Brain microvascular endothelial cell (primary cell): ENCODE measurements around the gene LIN37.

Experiments
- DNase-seq: peaks from one replicate; pipeline ENCODE4 v3.0.0-alpha.2; 2020
- H3K27ac ChIP-seq: fragments of 250-450 bp; sonication (Bioruptor Pico); 2 replicates; pipeline ENCODE4 v1.5.1; 2020; ENCODE audit warnings: mild to moderate bottlenecking, moderate library complexity
- H3K27me3 ChIP-seq: fragments of 250-450 bp; sonication (Bioruptor Pico); replicated peaks from 2 replicates; pipeline ENCODE4 v1.5.1; 2020; ENCODE audit warnings: mild to moderate bottlenecking
- H3K36me3 ChIP-seq: fragments of 250-450 bp; sonication (Bioruptor Pico); replicated peaks from 2 replicates; pipeline ENCODE4 v1.5.1; 2020; ENCODE audit warnings: mild to moderate bottlenecking
- H3K4me3 ChIP-seq: 2 replicates; pipeline ENCODE4 v1.5.1; 2011; ENCODE audit warnings: low read depth, mild to moderate bottlenecking, control low read depth, low read length, moderate library complexity
- in situ Hi-C: cut with HindIII; loops from 2 replicates; pipeline ENCODE4 v1.10.0; 2017; ENCODE audit warnings: low sequenced_read_pairs, low pct_ligation_motif_present
- TF ChIP-seq, protein P1 (sequence below): IDR thresholded peaks from 2 replicates; pipeline ENCODE4 v1.5.1; 2011; ENCODE audit warnings: low read depth, mild to moderate bottlenecking, moderate library complexity, low read length, control low read depth, inconsistent platforms; ENCODE audit errors: missing control alignments

The LIN37 gene

GRCh38 chr19:35782589-35782988, 34.2 kb downstream of the LIN37 start:
- Histone ChIP-seq H3K27ac (no peak overlapping the region), H3K27me3 (no peaks in the 10 kb centered on the region), H3K36me3 (no peaks in the 10 kb centered on the region), H3K4me3 (no peak overlapping the region)
- in situ Hi-C loops = no loop called here
- TF ChIP-seq, protein P1, sequence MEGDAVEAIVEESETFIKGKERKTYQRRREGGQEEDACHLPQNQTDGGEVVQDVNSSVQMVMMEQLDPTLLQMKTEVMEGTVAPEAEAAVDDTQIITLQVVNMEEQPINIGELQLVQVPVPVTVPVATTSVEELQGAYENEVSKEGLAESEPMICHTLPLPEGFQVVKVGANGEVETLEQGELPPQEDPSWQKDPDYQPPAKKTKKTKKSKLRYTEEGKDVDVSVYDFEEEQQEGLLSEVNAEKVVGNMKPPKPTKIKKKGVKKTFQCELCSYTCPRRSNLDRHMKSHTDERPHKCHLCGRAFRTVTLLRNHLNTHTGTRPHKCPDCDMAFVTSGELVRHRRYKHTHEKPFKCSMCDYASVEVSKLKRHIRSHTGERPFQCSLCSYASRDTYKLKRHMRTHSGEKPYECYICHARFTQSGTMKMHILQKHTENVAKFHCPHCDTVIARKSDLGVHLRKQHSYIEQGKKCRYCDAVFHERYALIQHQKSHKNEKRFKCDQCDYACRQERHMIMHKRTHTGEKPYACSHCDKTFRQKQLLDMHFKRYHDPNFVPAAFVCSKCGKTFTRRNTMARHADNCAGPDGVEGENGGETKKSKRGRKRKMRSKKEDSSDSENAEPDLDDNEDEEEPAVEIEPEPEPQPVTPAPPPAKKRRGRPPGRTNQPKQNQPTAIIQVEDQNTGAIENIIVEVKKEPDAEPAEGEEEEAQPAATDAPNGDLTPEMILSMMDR = no peak
- DNase-seq = no peak

DNA sequence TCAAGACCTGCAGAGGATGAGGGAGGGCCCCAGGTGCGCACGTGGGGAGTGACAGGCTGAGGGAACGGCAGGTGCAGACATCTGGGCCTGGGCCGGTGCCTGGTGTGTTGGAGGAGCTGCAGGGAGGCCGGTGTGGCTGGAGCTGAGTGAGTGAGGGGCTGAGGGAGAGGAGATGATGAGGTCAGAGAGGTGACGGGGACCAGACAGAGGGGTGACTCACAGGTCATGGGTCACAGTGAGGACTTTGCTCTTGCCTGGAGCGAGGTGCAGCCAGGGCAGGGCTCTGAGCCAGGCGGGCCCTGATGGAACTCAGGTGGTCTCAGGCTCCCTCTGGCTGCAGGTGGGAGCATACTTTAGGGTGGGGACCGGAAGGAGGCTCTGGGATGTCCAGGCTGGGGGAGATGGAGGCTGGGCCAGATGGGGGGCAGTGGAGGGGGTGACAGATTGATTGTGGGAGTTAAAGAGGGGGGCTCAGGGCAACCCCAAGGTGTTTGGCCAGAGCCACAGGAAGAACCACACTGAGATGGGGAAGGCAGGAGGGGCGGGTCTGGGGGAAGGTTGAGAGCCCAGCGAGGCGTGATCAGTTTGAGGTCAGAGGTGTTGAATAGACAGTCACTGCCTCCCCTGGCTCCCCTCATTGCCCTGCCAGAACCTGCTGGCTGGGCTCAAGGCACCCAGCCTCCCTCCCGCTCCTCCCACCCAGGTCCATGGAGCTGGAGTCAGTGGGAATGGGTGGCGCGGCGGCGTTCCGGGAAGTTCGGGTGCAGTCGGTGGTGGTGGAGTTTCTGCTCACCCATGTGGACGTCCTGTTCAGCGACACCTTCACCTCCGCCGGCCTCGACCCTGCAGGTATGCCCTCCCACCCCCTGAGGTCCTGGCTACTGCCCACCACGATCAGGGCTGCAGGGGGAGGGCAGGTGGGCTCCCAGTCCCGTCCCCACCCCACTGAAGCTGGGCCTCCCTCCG, 35.4 kb downstream of the LIN37 start:
- H3K27ac ChIP-seq = no peak overlapping the region
- TF ChIP-seq, protein P1 = peak; percentile 17
- no peaks in the 10 kb centered on the region for H3K27me3 ChIP-seq
- no peak overlapping the region for H3K4me3 ChIP-seq
- no peak for DNase-seq
- no peaks in the 10 kb centered on the region for H3K36me3 ChIP-seq
- in situ Hi-C loops = no loop called here

DNA sequence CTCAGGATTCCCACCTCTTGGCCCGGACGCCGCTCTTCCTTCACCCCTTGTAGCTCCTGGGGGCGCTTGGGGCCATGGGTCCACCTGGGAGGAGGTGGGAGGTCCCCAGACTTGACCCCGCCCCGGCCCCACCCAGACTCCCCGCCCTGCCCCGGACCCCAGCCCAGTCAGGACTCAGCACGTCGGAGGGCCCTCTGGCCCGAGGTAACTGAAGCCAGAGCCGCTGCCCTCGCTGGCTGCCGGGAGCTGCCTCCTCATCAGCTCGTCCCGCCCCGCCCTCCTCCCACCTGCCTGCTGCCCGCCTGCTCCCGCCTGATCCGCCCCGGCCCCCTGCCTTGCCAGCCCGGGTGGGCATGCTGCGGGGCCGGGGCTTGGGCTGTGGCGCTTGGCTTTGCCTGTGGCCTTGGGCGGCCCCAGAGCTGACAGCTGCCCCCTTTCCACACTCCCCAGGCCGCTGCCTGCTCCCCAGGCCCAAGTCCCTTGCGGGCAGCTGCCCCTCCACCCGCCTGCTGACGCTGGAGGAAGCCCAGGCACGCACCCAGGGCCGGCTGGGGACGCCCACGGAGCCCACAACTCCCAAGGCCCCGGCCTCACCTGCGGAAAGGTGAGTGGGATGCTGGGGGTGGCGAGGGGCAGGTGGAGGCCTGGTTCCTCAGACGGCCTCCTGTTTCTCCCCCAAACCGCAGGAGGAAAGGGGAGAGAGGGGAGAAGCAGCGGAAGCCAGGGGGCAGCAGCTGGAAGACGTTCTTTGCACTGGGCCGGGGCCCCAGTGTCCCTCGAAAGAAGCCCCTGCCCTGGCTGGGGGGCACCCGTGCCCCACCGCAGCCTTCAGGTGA, 36.3 kb downstream of the LIN37 start:
- H3K36me3 ChIP-seq = no peaks in the 10 kb centered on the region
- no peaks in the 10 kb centered on the region for H3K27me3 ChIP-seq
- H3K4me3 ChIP-seq = no peak overlapping the region
- H3K27ac ChIP-seq = no peak overlapping the region
- TF ChIP-seq, protein P1 = no peak
- no peak for DNase-seq
- in situ Hi-C loops = no loop called here

- in situ Hi-C loops = no loop called here
- TF ChIP-seq, protein P1 = no peak
- no peak for DNase-seq
- Histone ChIP-seq H3K27me3 (no peaks in the 10 kb centered on the region), H3K36me3 (no peaks in the 10 kb centered on the region), H3K27ac (no peak overlapping the region), H3K4me3 (no peak overlapping the region)
Observed at GRCh38 chr19:35785339-35785627, 36.9 kb downstream of the LIN37 start.

- Histone ChIP-seq H3K4me3 (no peak overlapping the region), H3K27me3 (no peaks in the 10 kb centered on the region), H3K27ac (no peak overlapping the region), H3K36me3 (no peaks in the 10 kb centered on the region)
- TF ChIP-seq, protein P1 = no peak
- in situ Hi-C loops = no loop called here
- DNase-seq = no peak
Observed at GRCh38 chr19:35786299-35787160, 38.2 kb downstream of the LIN37 start.
